ENCODE results near the gene NECAB2.

DNA sequence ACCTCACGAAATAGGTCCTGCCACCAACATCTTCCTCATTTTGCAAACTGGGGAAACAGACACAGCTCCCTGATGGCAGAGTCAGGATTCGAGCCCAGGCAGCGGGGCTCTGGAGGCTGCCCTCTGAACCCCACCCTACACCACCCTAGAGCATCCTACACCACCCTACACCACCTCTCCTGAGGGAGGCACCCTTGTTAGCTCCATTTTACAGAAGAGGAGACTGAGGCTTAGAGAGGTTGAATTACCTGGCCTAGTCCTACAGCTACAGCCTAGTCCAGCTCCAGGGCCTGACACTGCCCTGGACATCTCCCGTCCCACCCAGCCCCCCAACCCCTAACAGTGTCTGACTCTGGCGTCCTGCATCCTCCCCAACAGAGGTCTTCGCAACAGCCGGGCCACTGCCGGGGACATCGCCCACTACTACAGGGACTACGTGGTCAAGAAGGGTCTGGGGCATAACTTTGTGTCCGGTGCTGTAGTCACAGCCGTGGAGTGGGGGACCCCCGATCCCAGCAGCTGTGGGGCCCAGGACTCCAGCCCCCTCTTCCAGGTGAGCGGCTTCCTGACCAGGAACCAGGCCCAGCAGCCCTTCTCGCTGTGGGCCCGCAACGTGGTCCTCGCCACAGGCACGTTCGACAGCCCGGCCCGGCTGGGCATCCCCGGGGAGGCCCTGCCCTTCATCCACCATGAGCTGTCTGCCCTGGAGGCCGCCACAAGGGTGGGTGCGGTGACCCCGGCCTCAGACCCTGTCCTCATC, 3.2 kb upstream of the NECAB2 start:
- no peak for TF ChIP-seq EZH2 (IDR thresholded peaks at IDR 0.05; ENCODE audit: borderline replicate concordance, low read depth, low read length, severe bottlenecking)
- TF ChIP-seq CTCF (IDR thresholded peaks at IDR 0.05; ENCODE audit: borderline replicate concordance, extremely low read depth, low read length, poor library complexity, severe bottlenecking), result no peak
